WTC11 (cell line): ENCODE data around the gene MKX.

Experiments used
- ATF3 ChIP-seq: sonication (generic); formaldehyde crosslinking; conservative IDR thresholded peaks from 2 replicates; pipeline ENCODE4 v1.8.1; 2022; ENCODE audit warnings: mild to moderate bottlenecking, missing genetic modification reagents
- CREM ChIP-seq: sonication (generic); formaldehyde crosslinking; IDR thresholded peaks from 2 replicates; pipeline ENCODE4 v1.8.1; 2022; ENCODE audit warnings: mild to moderate bottlenecking, missing genetic modification reagents, moderate library complexity
- CTCF ChIP-seq: fragments of 200-600 bp; IDR thresholded peaks from 2 replicates; pipeline ENCODE4 v1.8.0; 2022; ENCODE audit warnings: antibody characterized with exemption
- GABPB1 ChIP-seq: sonication (generic); formaldehyde crosslinking; IDR thresholded peaks from 2 replicates; pipeline ENCODE4 v1.8.1; 2023; ENCODE audit warnings: mild to moderate bottlenecking, missing genetic modification reagents
- JUN ChIP-seq: sonication (generic); formaldehyde crosslinking; IDR thresholded peaks from 2 replicates; pipeline ENCODE4 v1.8.0; 2023; ENCODE audit warnings: mild to moderate bottlenecking, missing genetic modification reagents
- USF1 ChIP-seq: sonication (generic); formaldehyde crosslinking; IDR thresholded peaks from 2 replicates; pipeline ENCODE4 v1.8.0; 2022; ENCODE audit warnings: mild to moderate bottlenecking, missing genetic modification reagents
- USF2 ChIP-seq: sonication (generic); formaldehyde crosslinking; IDR thresholded peaks from 2 replicates; pipeline ENCODE4 v1.8.1; 2023; ENCODE audit warnings: mild to moderate bottlenecking, missing genetic modification reagents, moderate library complexity

GRCh38 chr10:27688276-27688675, 57.3 kb downstream of the MKX start:
- no peak for TF ChIP-seq CTCF
- TF ChIP-seq USF2: no peak
- TF ChIP-seq CREM: no peak
- TF ChIP-seq ATF3 (CRISPR knock-in tag): no peak
- no peak for TF ChIP-seq USF1
- TF ChIP-seq JUN (CRISPR knock-in tag): no peak
- no peak for TF ChIP-seq GABPB1
